Measurements from ENCODE around the gene ETS2. TPM values are rescaled to one million over a fixed set of nuclear protein-coding genes. Genes with fewer than 3 reads are reported as not detected.

Gene ETS2
- total and polyA plus RNA-seq, 2 of the 4 experiments (the other 2 are of a cell fraction): 21.3 to 21.7 TPM

- intact Hi-C loops (cut with micrococcal nuclease): loop anchor here (10.0 kb wide), 1 partner anchor 184 kb away; no protein-coding TSS in a partner anchor
- Histone ChIP-seq H4K8ac (ENCODE audit: low read depth in 2 of 2, low read length in 2 of 2) (no peak overlapping the region), H3K27me3 (ENCODE audit: control insufficient read depth, insufficient read depth, low read length) (no peaks in the 10 kb centered on the region), H3K4ac (ENCODE audit: low read depth, low read length) (no peak overlapping the region), H4K91ac (ENCODE audit: insufficient read depth, low read depth, low read length) (no peak overlapping the region), H3K36me3 (ENCODE audit: control insufficient read depth, insufficient read depth, low read length) (no peaks in the 10 kb centered on the region), H4K5ac (ENCODE audit: low read depth, low read length) (no peak overlapping the region), H3K23ac (ENCODE audit: low read depth, low read length) (no peak overlapping the region), H3K79me1 (ENCODE audit: low read depth in 1 of 2, low read length in 2 of 2) (peaks cover 0 to 9% of the 10 kb centered on the region in 2 experiments; a peak in 1 of 4 replicates), H2BK20ac (ENCODE audit: low read depth, low read length) (no peak overlapping the region), H2BK15ac (ENCODE audit: low read depth, low read length) (no peak overlapping the region), H3K9me3 (ENCODE audit: control insufficient read depth, insufficient read depth, low read length) (no peaks in the 10 kb centered on the region), H3K14ac (replicated peaks; ENCODE audit: low read depth, low read length) (no peak overlapping the region), H2BK120ac (ENCODE audit: low read depth, low read length) (no peak overlapping the region), H3K9ac (ENCODE audit: low read depth, low read length) (no peak overlapping the region), H3K18ac (ENCODE audit: low read depth, low read length) (no peak overlapping the region), H3K4me3 (ENCODE audit: insufficient read depth, low read depth, low read length) (no peak overlapping the region), H2BK5ac (ENCODE audit: low read depth, low read length, poor library complexity, severe bottlenecking) (no peak overlapping the region), H3K27ac (ENCODE audit: insufficient read depth, low read length) (no peak overlapping the region), H3K56ac (ENCODE audit: extremely low read depth, insufficient read depth, low read length) (no peak overlapping the region), H2AK5ac (ENCODE audit: low read depth, low read length) (no peak overlapping the region), H3K9me1 (ENCODE audit: insufficient read depth, low read length) (peaks cover 8% of the 10 kb centered on the region), H3K4me2 (ENCODE audit: low read depth, low read length) (no peak overlapping the region), H4K20me1 (ENCODE audit: insufficient read depth, low read length) (no peaks in the 10 kb centered on the region; the same call in 1 of the 2 replicates), H2AFZ (replicated peaks; ENCODE audit: low read length, poor library complexity) (no peak overlapping the region), H2AK9ac (replicated peaks; ENCODE audit: low read depth, low read length, poor library complexity) (no peak overlapping the region), H3K4me1 (ENCODE audit: control insufficient read depth, insufficient read depth, low read length) (peaks cover 17% of the 10 kb centered on the region)
- ATAC-seq (ENCODE audit: low read depth) (no peak), DNase-seq (no peak)
- in situ Hi-C loops (cut with MboI; ENCODE audit: low sequenced_read_pairs): loop anchor here (10.0 kb wide), 1 partner anchor 46 kb away; no protein-coding TSS in a partner anchor
- BruUV-seq (replicated peaks): no TSS peak
- dilution Hi-C loops (cut with HindIII; ENCODE audit: low sequenced_read_pairs, unreplicated experiment): no loop called here
- ChIA-PET POLR2A (ENCODE audit: unreplicated experiment) (no interaction called here), CTCF (interaction anchor here (1.0 kb wide), 1 partner anchor 337 kb away, joined by 4 read pairs; no protein-coding TSS in a partner anchor)
- 92% methylated on average over 2 of the region's 12 CpGs; no CpG with 5 or more reads in 1 of the 2 experiments for WGBS, 2 experiments (ENCODE audit: extremely low coverage in 2 of 2, insufficient read length in 1 of 2)
- TF ChIP-seq MAZ (IDR thresholded peaks at IDR 0.05; ENCODE audit: borderline replicate concordance, low read depth, low read length): no peak
These were observed 4.6 kb upstream of the ETS2 start for GRCh38 chr21:38800924-38801744.

All from IMR-90 (cell line).